GM21381 (cell line): ENCODE results near the gene ASCC3.
A peak's percentile ranks its signal among the peaks of the same experiment; 100 is the strongest.

Experiments
- ATAC-seq: cut with Tn5 transposase; IDR thresholded peaks from one replicate; pipeline ENCODE4 v1.9.1; 2021; ENCODE audit warnings: mild to moderate bottlenecking, moderate library complexity; ENCODE audit not compliant: unreplicated experiment

Gene ASCC3

GRCh38 chr6:100509101-100509500, 372.0 kb downstream of the ASCC3 start:
- no peak for ATAC-seq

GRCh38 chr6:100506651-100507050, 374.5 kb downstream of the ASCC3 start:
- ATAC-seq: no peak

GRCh38 chr6:100504786-100505737, 376.1 kb downstream of the ASCC3 start:
- ATAC-seq: no peak

- no peak for ATAC-seq
Observed at GRCh38 chr6:100503043-100503705, 378.0 kb downstream of the ASCC3 start.

- no peak for ATAC-seq
Observed at GRCh38 chr6:100493206-100493888, 387.8 kb downstream of the ASCC3 start.

- no peak for ATAC-seq
Observed at GRCh38 chr6:100491952-100492670, 389.0 kb downstream of the ASCC3 start.

- no peak for ATAC-seq
Observed at GRCh38 chr6:100490065-100490464, 391.1 kb downstream of the ASCC3 start.

- no peak for ATAC-seq
Observed at GRCh38 chr6:100488244-100488643, 392.9 kb downstream of the ASCC3 start.

- ATAC-seq: no peak
Observed at GRCh38 chr6:100487638-100488037, 393.5 kb downstream of the ASCC3 start.

GRCh38 chr6:100485268-100485667, 395.9 kb downstream of the ASCC3 start:
- ATAC-seq: no peak

GRCh38 chr6:100484474-100484873, 396.7 kb downstream of the ASCC3 start:
- ATAC-seq: no peak

GRCh38 chr6:100482698-100483097, 398.4 kb downstream of the ASCC3 start:
- ATAC-seq: no peak

GRCh38 chr6:100479179-100480035, 401.7 kb downstream of the ASCC3 start:
- peak; percentile 54 for ATAC-seq

- peak; percentile 75 for ATAC-seq
Observed at GRCh38 chr6:100475554-100476320, 405.4 kb downstream of the ASCC3 start.

- no peak for ATAC-seq
Observed at GRCh38 chr6:100473182-100473581, 407.9 kb downstream of the ASCC3 start.

GRCh38 chr6:100472674-100473073, 408.5 kb downstream of the ASCC3 start:
- ATAC-seq: peak; percentile 86

GRCh38 chr6:100470422-100471120, 410.6 kb downstream of the ASCC3 start:
- ATAC-seq: no peak

- ATAC-seq: no peak
Observed at GRCh38 chr6:100469101-100469859, 411.8 kb downstream of the ASCC3 start.
